Hindlimb muscle (tissue), 1 donor: ENCODE measurements around the gene MYL7. TPM values are rescaled to one million over a fixed set of nuclear protein-coding genes. Genes with fewer than 3 reads are reported as not detected.
"Not testable (repeated sequence)": the region's sequence is repeated elsewhere in the genome, so short reads cannot be mapped to it uniquely, and the experiment has no call there.

Experiments used
- DNase-seq: peaks from one replicate; pipeline ENCODE4 v3.0.0-alpha.2; 2013
- polyA plus RNA-seq: library from polyadenylated mRNA; unstranded; fragments of 120-200 nt; gene quantifications from one replicate; pipeline ENCODE4 v1.2.1, GENCODE V29; 2013; ENCODE audit not compliant: insufficient read length

MYL7 gene
- polyA plus RNA-seq, 1 donor = 5.1 TPM

DNA sequence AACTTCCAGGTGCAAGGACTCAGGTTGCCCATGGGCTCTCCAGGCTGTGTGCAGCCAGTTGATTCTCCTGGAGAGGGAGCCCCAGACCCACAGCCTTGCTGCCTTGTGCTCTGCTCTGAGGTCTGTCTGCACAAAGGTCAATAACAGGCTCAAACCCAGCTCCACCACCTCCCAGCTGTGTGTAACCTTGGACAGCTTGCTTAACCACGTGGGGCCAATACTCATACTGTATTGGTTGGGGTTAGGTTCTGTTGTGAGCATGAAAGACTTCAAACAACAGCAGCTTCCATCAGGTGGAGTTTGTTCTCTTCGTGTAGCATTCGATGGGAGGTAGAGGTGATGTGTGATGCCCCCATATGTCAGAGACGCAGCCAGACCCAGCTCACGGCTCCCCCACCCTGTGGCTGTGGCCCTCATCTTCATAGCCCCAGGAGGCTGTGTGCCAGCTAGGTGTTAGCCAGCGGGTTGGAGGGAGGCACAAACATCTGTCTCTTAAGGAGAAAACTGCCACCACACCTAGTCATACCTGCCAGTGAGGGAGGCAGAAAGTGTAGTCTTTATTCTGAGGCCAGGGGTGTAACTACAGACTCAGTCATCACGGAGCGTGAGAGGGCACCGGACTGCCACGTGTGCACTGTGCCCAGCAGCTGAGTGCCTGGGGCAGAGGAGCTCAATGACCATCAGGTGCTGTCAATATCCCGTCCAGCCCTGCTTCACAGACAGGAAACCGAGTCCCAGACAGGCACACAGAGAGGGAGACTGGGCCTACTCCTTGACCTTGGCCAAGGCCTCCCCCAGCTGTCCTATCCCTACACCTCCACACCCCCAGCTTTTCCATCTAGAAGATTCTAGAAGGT is 9.7 kb downstream of the MYL7 start:
- DNase-seq = no peak

- no peak for DNase-seq
Observed at GRCh38 chr7:44128721-44129582, 12.2 kb downstream of the MYL7 start.

DNA sequence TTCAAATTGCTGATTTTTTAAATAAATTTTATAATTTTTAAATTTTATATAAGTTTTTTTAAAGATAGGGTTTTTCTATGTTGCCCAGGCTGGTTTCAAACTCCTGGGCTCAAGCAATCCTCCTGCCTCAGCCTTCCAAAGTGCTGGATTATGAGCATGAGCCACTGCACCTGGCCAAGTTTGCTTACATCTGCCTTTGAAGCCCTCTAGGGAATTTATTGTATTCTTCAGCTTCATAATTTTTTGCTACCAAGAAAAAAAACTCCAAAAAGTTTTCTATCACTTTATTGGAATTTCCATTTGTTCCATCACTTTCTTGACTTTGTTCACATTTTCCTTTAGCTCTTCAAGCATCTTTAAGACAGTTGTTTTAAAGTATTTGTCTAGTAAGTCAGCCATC is 14.0 kb downstream of the MYL7 start:
- no peak for DNase-seq

GRCh38 chr7:44126574-44126973 is 14.6 kb downstream of the MYL7 start:
- DNase-seq = not testable (repeated sequence)

DNA sequence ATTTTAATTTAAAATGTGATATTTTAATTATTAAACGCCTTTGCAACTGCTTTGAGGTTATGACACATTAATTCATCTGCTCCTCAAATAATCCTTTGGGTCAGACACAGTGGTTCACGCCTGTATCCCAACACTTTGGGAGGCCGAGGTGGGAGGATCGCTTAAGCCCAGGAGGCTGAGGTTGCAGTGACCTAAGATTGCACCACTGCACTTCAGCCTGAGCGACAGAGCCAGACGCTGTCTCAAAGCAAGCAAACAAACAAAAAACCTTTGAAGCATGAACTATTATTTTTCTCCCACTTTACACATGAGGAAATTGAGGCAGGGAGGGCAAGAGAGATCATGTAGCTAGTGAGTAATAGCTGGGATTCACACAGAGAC is 16.3 kb downstream of the MYL7 start:
- DNase-seq = no peak

DNA sequence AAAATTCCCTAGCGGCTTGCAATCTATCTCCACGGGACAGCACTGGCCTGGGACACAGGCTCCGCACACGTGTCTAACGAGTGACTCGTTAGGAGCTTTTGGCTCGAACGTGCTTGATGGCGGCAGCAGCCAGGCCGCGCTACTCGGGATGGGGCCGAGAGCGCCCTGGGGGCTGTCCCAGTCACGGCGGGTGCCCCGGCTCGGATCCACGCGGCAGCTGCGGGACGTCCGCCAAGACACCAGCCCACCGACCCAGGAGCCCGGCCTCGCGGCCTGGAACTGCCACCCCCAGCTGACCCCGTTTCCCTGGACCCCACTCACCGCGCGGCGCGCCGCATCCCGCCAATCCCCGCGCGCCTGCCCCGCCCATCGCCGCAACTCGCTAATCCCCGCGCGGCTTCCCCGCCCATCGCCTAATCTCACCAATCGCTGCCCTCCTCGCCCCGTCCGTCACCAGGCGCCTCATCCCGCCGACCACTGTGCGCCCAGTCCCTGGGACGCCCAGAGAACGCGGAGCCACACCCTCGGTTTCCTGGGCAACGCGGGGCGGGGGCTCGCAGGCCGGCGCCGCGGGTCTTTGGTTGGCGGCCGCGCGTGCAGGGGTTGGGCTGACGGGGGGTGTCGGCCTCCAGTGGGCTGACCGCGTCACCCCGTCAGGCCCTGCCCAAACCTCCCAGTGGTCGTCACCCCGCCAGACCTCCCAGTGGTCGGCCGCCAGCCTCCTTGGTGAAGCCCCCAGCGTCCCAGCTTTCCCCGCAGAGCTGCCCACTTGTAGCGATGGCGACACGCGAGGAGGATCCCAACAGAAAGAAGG is 17.7 kb downstream of the MYL7 start, which contains the start of gene POLD2:
Gene POLD2 (minus strand): TSS at position 359 of the 814 bp plus-strand sequence. CDS start 1,495 bp downstream, outside the sequence.
- DNase-seq = peak; percentile 99

DNA sequence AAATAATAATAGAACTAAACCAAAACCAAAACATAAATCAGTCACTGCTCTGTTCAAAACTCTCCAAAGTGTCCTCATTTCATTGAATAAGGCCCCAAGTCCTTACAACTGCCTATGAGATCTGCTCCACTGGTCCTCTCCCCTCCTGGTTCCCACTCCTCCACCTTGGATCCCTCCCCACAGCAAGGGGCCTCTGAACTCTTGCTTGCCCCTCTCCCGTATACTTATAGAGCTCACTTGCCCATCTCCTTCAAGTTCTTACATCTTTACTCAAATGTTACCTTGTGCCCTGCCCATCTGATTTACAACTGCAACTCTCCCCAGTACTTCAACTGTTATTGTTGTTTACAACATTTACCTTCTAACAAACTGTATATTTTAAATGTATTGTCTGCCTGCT is 18.6 kb downstream of the MYL7 start:
- no peak for DNase-seq

GRCh38 chr7:44121761-44122420 is 19.2 kb downstream of the MYL7 start:
- no peak for DNase-seq

DNA sequence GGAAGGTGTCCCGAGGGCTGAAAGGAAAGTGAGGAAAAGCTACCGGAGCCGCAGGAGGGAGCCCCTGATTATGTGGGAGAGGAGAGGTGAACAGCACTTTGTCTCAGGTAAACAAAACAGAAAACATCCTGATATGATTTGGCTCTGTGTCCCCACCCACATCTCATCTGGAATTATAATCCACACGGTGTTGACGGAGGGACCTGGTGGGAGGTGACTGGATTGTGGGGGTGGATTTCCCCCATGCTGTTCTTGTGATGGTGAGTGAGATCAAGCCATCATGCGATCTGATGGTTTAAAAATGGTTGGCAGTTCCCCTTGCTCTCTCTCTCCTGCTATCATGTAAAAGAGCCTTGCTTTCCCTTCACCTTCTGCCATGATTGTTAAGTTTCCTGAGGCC is 20.7 kb downstream of the MYL7 start:
- no peak for DNase-seq

GRCh38 chr7:44119829-44120380 is 21.2 kb downstream of the MYL7 start:
- DNase-seq = no peak

DNA sequence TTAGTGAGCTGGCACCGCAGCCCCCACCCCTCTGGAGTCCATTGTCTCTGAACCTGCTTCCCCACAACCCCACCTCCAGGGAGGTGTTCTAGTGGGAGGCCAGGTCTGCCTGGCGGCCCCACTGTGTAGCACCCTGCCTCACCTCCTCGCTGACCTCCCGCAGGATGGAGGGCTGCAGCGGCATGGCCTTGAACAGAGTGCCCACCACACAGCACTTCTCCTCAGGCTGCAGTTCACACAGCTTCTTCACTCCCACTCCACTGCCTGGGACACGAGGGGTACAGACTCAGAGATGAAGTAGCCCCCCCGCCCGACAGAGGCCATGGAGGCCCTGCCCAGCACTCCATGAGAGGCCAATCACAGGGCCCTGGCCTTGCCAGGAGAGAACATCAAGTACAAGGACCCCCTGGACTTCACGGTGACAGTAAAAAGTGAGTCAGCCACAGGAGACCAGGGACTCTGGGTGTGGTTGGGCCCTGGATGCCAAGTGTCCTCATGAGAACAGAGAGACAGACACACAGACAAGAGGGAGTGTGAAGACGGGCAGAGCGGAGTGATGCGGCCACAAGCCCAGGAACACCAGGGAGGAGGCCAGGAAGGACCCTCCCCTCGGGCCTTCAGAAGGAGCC is 23.2 kb downstream of the MYL7 start:
- no peak for DNase-seq

- no peak for DNase-seq
Observed at GRCh38 chr7:44116789-44117666, 24.1 kb downstream of the MYL7 start.

DNA sequence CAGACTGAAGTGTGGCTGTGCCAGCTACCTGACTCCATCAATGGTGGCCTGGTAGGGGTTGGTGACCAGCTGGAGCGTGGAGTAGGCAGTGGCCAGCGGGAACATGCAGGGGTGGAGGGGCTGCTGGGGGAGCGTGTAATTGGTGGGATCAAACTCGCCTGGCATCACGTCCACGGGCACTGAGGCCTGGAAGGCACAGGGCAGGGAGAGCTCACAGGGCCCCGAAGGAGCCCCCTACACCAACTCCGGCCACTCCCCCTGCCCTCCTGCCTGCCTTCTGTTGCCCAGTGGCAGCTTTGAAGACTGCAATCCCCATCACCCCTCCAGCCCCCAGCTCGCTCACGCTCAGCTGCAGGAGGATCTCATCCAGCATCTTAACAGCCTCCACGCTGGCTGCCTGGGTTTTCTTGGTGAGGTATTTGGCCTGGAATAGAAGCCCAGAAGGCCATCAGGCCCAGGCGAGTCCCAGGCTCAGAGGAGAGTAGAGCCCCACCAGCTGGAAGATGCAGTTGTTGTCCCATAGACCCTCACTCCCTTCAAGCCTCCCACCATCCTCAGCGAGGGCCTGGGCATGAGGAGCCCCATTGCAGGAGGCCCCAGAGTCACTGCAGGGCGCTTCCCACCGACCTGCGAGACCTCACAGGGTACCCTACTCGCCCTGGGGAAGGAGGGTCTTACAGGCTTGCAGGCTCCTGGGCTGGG is 24.9 kb downstream of the MYL7 start:
- no peak for DNase-seq

- DNase-seq = peak; percentile 59
Observed at GRCh38 chr7:44114586-44115310, 26.4 kb downstream of the MYL7 start.

GRCh38 chr7:44113764-44114354 is 27.3 kb downstream of the MYL7 start:
- no peak for DNase-seq

DNA sequence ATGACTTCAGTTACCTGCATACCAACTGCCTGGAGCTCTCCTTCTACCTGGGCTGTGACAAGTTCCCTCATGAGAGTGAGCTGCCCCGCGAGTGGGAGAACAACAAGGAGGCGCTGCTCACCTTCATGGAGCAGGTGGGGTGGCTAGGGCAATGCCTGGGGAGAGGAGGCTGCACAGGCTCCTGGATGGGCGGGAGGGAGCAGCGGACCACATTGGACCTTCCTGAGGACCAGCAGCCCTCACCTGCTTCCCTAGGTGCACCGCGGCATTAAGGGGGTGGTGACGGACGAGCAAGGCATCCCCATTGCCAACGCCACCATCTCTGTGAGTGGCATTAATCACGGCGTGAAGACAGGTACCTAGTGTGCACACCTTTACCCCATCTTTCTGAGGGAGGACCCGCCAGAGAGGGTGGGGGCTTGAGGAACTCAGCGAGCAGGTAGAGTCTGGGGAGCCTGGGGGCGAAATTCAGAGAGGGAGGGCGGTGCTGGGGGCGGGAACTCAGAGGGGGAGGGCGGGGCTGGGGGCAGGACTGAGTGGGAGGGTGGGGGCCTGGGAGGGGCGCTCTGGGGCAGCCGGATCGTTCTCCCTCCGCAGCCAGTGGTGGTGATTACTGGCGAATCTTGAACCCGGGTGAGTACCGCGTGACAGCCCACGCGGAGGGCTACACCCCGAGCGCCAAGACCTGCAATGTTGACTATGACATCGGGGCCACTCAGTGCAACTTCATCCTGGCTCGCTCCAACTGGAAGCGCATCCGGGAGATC is 28.0 kb downstream of the MYL7 start:
- DNase-seq = no peak

- no peak for DNase-seq
Observed at GRCh38 chr7:44112231-44112996, 28.7 kb downstream of the MYL7 start.
